NT2/D1 (cell line): Measurements from ENCODE around the gene ASS1.

Experiments
- SUZ12 ChIP-seq: IDR thresholded peaks from 2 replicates; pipeline ENCODE4 v1.6.1; 2011; ENCODE audit not compliant: insufficient read length, insufficient read depth; ENCODE audit errors: extremely low read depth
- YY1 ChIP-seq: IDR thresholded peaks from 2 replicates; pipeline ENCODE4 v1.6.1; 2011; ENCODE audit not compliant: insufficient read length, insufficient read depth
- ZNF274 ChIP-seq: IDR thresholded peaks from 2 replicates; pipeline ENCODE4 v1.6.1; 2011; ENCODE audit warnings: mild to moderate bottlenecking, low read depth, low read length

GRCh38 chr9:130539420-130540223 lies 94.9 kb downstream of the ASS1 start:
- no peak for TF ChIP-seq ZNF274
- TF ChIP-seq YY1 = no peak
- no peak for TF ChIP-seq SUZ12
